Kidney epithelial cell (primary cell): ENCODE results near the gene DENND1A. TPM values are rescaled to one million over a fixed set of nuclear protein-coding genes. Genes with fewer than 3 reads are reported as not detected.

Experiments
- DNase-seq: peaks from one replicate; pipeline ENCODE4 v3.0.0-alpha.2; 2010; ENCODE audit warnings: low read depth
- H3K27me3 ChIP-seq: 2 replicates; pipeline ENCODE4 v1.6.0; 2011; ENCODE audit warnings: low read length; ENCODE audit not compliant: control insufficient read depth, insufficient read depth
- H3K36me3 ChIP-seq: 2 replicates; pipeline ENCODE4 v1.5.1; 2011; ENCODE audit warnings: low read length; ENCODE audit not compliant: control insufficient read depth, insufficient read depth
- H3K4me3 ChIP-seq: 2 replicates; pipeline ENCODE4 v1.5.1; 2011; ENCODE audit warnings: low read depth, mild to moderate bottlenecking, control low read depth, low read length
- CTCF ChIP-seq: IDR thresholded peaks from 2 replicates; pipeline ENCODE4 v1.5.1; 2011; ENCODE audit warnings: mild to moderate bottlenecking, moderate library complexity, low read length, control low read depth, inconsistent platforms; ENCODE audit not compliant: insufficient read depth, poor library complexity, severe bottlenecking
- total RNA-seq: library from RNA; depleted of rRNA; stranded (reverse); fragments of >200 nt; gene quantifications from 2 replicates; pipeline ENCODE4 v1.2.3, GENCODE V29; 2015

DENND1A gene
- total RNA-seq, 1 donor from 2014 or later: 14.5 TPM

- no peaks in the 10 kb centered on the region for H3K36me3 ChIP-seq
- no peaks in the 10 kb centered on the region for H3K27me3 ChIP-seq
- no peak for DNase-seq
- no peak for TF ChIP-seq CTCF
- no peak overlapping the region for H3K4me3 ChIP-seq
These were observed 46.3 kb downstream of the DENND1A start for GRCh38 chr9:123883634-123884033.

- Histone ChIP-seq H3K27me3 (no peaks in the 10 kb centered on the region), H3K4me3 (no peak overlapping the region), H3K36me3 (no peaks in the 10 kb centered on the region)
- no peak for DNase-seq
- TF ChIP-seq CTCF: no peak
These were observed 48.3 kb downstream of the DENND1A start for GRCh38 chr9:123881604-123882003.

GRCh38 chr9:123880420-123880819 is 49.5 kb downstream of the DENND1A start:
- Histone ChIP-seq H3K36me3 (no peaks in the 10 kb centered on the region), H3K27me3 (no peaks in the 10 kb centered on the region), H3K4me3 (no peak overlapping the region)
- TF ChIP-seq CTCF: no peak
- DNase-seq: no peak

GRCh38 chr9:123876750-123877149 is 53.2 kb downstream of the DENND1A start:
- Histone ChIP-seq H3K4me3 (no peak overlapping the region), H3K27me3 (no peaks in the 10 kb centered on the region), H3K36me3 (no peaks in the 10 kb centered on the region)
- no peak for TF ChIP-seq CTCF
- no peak for DNase-seq

GRCh38 chr9:123872710-123873109 is 57.2 kb downstream of the DENND1A start:
- DNase-seq: no peak
- no peak for TF ChIP-seq CTCF
- H3K27me3 ChIP-seq: no peaks in the 10 kb centered on the region
- no peaks in the 10 kb centered on the region for H3K36me3 ChIP-seq
- H3K4me3 ChIP-seq: no peak overlapping the region

GRCh38 chr9:123871781-123872180 is 58.1 kb downstream of the DENND1A start:
- Histone ChIP-seq H3K27me3 (no peaks in the 10 kb centered on the region), H3K36me3 (no peaks in the 10 kb centered on the region), H3K4me3 (no peak overlapping the region)
- no peak for DNase-seq
- TF ChIP-seq CTCF: no peak
